Activated T-cell treated with anti-CD3 and anti-CD28 coated beads for 24 hours (primary cell): ENCODE data around the gene DDIT3.
"Not testable (repeated sequence)": the region's sequence is repeated elsewhere in the genome, so short reads cannot be mapped to it uniquely, and the experiment has no call there.

ENCODE experiments used
- DNase-seq: peaks from one replicate; pipeline ENCODE4 v3.0.0-alpha.2; 2020; ENCODE audit warnings: low read depth

DDIT3 gene

GRCh38 chr12:57520053-57520818 lies at the start of gene DDIT3:
DDIT3 (minus strand) TSS chr12:57520514; CDS start chr12:57517406, 3,108 bp downstream.
- DNase-seq: peak; percentile 99

GRCh38 chr12:57569858-57570257 lies 49.5 kb upstream of the DDIT3 start:
- no peak for DNase-seq

DNA sequence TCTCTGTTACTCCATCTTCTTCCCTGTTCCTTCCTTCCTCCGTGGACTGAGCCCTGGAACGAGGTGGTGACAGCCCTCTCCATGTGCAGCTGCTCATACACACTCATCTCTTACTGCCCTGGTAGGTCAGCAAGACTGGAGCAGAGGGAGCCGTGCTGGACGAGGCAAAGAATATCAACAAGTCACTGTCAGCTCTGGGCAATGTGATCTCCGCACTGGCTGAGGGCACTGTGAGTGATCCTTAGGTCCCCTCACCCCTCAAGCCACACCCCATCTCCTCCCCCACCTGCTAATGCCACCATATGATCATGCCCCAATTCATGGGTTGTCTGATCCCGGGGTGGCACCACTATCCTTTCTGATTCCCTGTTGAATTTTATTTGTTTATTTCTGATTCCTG lies 48.5 kb upstream of the DDIT3 start:
- DNase-seq: no peak

DNA sequence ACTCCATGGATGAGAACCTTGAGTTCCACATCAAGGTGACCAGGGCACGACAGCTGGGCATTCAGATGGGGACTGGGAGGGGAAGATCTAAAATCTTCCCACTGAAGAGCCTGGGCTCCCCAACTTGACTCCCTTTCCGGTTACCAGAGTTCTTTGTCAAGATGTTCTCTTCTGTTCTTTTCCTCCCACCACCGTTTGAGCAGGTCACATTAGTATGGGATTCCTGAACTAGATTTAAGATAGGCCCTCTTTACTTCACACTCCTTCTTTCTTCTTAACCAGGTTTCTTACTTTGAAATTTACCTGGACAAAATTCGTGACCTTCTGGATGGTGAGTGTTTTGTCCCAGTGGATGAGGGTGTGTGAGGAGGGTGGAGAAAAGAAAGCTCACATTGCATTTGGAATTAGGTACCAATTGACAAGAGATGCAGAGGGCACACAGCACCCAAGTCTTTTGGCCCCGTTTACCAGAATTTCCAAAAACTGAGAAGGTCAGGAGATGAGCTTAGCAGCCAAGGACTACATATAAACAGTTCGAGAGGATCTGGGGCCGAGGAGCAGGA lies 43.9 kb upstream of the DDIT3 start:
- DNase-seq: no peak

DNA sequence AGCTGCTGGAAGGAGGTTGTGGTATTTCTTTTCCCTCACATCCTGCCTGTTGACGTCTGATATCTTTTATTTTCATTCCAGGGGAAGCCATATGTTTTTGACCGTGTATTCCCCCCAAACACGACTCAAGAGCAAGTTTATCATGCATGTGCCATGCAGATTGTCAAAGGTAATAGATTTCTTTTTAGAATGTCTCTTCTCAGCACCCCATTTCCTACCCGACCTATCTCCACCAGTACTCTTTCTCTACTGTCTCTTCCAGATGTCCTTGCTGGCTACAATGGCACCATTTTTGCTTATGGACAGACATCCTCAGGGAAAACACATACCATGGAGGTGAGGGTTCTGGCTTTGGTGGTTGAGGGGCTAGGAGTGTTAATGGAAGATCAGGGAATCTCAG lies 43.0 kb upstream of the DDIT3 start:
- DNase-seq: no peak

DNA sequence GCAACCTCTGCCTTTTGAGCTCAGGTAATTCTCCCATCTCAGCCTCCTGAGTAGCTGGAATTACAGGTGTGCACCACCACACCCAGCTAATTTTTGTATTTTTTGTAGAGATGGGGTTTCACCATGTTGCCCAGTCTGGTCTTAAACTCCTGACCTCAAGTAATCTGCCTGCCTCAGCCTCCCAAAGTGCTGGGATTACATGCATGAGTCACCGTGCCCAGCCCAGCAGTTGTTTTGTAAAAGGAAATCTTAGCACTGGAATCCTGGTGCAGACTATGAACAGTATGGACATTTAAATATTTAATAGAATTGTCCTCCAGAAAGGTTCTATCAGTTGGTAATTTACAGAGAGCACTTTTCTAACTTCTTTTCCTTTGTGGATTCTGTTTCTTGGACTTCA lies 40.8 kb upstream of the DDIT3 start:
- DNase-seq: not testable (repeated sequence)

DNA sequence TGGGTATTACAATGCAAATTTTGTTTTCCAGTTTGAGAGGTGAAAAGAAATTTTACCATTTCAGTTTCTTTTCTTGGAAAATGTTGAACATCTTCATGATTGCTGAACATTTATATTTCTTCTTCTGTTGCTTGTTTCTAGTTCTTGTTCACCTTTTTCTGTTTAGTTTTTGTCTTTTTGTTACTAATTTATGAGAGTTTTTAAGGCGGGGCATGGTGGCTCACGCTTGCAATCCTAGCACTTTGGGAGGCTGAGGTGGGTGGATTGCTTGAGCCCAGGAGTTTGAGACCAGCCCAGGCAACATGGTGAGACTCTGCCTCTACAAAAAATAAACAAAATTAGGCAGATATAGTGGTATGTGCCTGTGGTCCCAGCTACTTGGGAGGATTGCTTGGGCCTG lies 40.2 kb upstream of the DDIT3 start:
- no peak for DNase-seq

GRCh38 chr12:57558864-57559263 lies 38.5 kb upstream of the DDIT3 start:
- DNase-seq: no peak

DNA sequence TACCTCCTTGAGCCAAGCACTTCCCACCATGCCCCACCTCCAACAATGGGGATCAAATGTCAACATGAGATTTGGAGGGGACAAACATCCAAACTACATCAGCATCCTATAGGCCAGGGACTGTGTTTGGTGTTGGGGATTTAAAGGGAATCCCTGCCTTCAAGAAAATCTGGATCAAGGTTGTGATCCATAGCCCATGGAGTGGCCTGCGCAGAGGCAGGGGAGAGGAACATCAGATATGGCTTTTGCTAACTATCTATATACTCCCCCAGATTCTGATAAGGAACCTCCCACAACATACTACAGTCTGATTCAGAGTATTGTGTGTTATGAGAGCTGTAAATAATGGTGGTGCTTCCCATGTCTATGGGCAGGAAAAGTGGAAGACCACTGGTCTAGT lies 34.6 kb upstream of the DDIT3 start:
- no peak for DNase-seq

- no peak for DNase-seq
These were observed 34.1 kb upstream of the DDIT3 start for GRCh38 chr12:57554453-57554852.

- DNase-seq: no peak
These were observed 33.3 kb upstream of the DDIT3 start for GRCh38 chr12:57553343-57554202.

- no peak for DNase-seq
These were observed 32.6 kb upstream of the DDIT3 start for GRCh38 chr12:57552835-57553313.

DNA sequence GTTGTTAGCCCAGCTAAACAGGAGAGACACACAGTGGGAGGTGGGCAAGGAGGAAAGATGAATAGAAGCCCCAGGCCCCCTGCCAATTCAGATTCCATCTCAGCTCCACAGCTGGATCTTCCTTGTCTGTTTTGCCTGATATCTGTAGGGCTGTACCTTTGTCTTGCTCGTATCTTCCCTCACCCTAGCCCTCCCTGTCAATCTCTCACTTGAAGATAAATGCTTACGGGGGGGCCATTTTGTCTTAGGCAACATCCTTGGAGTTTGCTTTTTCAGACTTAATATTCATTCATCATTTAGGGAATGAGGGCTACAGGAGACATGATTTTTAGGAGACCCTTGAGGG lies 32.0 kb upstream of the DDIT3 start:
- no peak for DNase-seq

DNA sequence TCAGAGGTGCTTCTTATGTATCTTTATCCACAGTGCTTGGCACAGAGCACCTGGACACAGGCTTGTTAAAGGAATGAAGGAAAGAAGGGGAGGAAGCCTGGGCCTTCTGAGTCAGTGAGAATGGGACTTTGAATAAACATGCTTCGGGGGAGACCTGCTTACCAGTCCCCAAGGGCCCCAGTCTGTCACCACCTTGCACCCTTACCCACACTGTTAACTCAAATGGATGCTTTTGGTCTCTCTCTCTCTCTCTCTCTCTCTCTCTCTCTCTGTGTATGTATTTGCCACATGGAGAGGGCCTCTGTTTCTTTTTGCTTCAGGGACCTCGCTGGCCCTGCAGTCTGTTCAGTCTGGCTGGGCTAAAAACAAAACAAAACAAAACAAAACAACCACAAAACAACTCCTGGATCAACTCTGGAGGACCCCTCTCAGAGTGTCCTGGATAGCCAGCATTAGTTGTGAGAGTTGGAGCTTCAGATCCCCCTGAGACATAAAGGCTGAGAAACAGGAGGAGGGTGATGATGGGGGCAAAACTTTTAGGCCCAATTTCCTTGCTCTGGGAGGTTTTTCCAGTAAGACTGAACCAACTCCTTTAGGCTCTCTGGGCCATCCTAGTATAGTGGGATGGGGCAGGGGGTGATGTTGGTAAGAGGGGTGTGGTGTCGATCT lies 31.5 kb upstream of the DDIT3 start:
- no peak for DNase-seq

DNA sequence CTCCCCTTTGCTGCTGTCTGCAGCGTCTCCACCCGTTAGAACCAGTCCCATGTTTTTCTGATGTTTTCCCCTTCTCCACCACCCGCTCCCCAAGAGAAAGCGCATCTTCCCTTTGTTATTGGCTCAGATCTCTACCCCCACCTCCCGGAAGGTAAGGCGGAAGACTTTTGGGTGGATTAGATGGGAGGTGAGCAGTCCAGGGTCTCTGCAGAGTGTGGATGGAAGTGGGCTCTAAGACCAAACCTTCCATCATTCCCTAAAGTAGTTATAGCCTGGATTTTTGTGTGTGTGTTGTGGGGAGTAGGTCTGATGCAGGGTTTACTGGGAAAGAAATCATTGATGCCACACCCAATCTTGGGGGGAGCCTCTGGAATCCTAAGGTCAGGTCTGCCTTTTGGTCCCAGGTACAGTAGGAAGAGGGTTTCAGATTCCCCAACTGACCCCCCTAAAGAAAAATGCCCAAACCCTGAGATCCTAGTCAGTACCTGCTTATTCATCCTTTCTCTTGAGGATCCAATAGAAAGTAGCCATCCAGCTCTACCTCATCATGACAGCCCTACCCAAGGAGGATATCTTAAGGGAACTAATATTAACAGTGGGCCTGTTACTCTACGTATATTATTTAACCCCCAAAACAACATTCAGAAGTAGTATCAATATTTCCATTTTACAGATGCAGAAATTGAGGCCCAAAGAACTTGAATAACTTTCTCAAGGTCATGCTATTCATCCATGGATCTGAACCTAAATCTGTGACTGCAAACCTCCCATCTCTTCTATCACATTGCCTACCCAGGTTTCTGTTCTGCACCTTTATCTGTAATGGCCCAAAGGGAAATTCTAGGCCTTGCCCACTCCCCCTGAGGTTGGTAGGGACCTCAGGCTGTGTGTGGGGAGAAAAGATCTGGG lies 30.6 kb upstream of the DDIT3 start:
- no peak for DNase-seq

- peak; percentile 43 for DNase-seq
These were observed 29.8 kb upstream of the DDIT3 start, which contains the start of gene KIF5A for GRCh38 chr12:57549909-57550640. KIF5A (plus strand) TSS chr12:57550044; CDS start chr12:57550272, 228 bp downstream.

GRCh38 chr12:57549203-57549908 lies 29.0 kb upstream of the DDIT3 start:
- no peak for DNase-seq

DNA sequence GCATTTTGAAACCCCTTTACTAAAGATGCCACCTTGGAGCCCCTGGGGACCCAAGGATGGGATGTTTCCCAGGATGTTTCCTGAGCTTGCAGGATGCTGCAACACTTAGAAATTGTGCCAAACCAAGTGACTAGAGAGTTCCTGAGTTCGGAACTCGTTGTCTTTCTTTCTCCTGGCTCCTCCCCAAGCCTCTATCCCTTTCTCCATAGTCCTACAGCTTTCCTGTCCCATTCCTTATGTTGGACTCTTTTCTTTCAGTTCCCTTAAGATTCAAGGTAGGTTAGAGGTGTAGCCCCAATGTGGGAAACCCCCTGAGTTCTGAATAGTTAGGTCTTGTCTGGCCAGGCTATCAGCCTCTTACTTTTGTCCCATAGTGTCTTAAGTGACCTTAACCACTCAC lies 28.2 kb upstream of the DDIT3 start:
- DNase-seq: no peak

DNA sequence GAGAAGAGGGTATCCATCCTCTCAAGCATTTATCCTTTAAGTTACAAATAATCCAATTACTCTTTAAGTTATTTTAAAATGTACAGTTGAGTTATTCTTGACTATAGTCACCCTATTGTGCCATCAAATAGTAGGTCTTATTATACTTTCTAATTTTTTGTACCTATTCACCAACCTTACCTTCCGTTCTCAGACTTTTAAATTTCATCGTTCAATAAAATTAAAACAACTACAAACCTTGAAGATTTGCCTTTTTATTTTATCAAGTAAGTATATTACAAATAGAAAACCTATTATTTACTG lies 27.6 kb upstream of the DDIT3 start:
- DNase-seq: no peak
